LNCAP (cell line): ENCODE measurements around the gene FEV.

ENCODE experiments used
- CTCF ChIP-seq: fragments of 450-650 bp; IDR thresholded peaks from 2 replicates; pipeline ENCODE4 v1.5.1; 2017; ENCODE audit warnings: mild to moderate bottlenecking

The FEV gene

GRCh38 chr2:218983263-218983933 is 1.6 kb downstream of the FEV start:
- TF ChIP-seq CTCF = no peak

- TF ChIP-seq CTCF = no peak
These were observed 2.3 kb downstream of the FEV start for GRCh38 chr2:218982586-218983262.

- no peak for TF ChIP-seq CTCF
These were observed 3.0 kb downstream of the FEV start for GRCh38 chr2:218981881-218982585.

- no peak for TF ChIP-seq CTCF
These were observed 3.5 kb downstream of the FEV start for GRCh38 chr2:218981390-218981880.

GRCh38 chr2:218980735-218981389 is 4.1 kb downstream of the FEV start:
- no peak for TF ChIP-seq CTCF

- peak; percentile 96 for TF ChIP-seq CTCF
These were observed 4.9 kb downstream of the FEV start for GRCh38 chr2:218979846-218980734.
